Activated CD4-positive, alpha-beta memory T cell treated with anti-CD3 and anti-CD28 coated beads, Interleukin-2, amount 10 ng/mL, durations not matched to agents 7 days and 5 days (primary cell): ENCODE results near the gene SHISA5. TPM values are rescaled to one million over a fixed set of nuclear protein-coding genes. Genes with fewer than 3 reads are reported as not detected.

Source experiments
- CTCF ChIA-PET: fragments of 350-600 bp; sonication (Branson Sonifier 250); formaldehyde crosslinking; loops from one replicate; lab custom pipeline; 2021; ENCODE audit warnings: antibody characterized with exemption, inconsistent platforms; lab: Charles Lee
- POLR2A ChIA-PET: fragments of 350-600 bp; sonication (Branson Sonifier 250); formaldehyde crosslinking; loops from one replicate; lab custom pipeline; 2021; ENCODE audit warnings: antibody characterized with exemption; lab: Charles Lee
- DNase-seq: peaks from one replicate; pipeline ENCODE4 v3.0.0-alpha.2; 2020
- H3K27ac Mint-ChIP-seq: one replicate; pipeline ENCODE4 v1.8.0; 2021; ENCODE audit warnings: mild to moderate bottlenecking, mixed read lengths
- H3K27me3 Mint-ChIP-seq: one replicate; pipeline ENCODE4 v1.8.0; 2021; ENCODE audit warnings: mixed read lengths
- H3K36me3 Mint-ChIP-seq: one replicate; pipeline ENCODE4 v1.8.0; 2021; ENCODE audit warnings: low read depth, mixed read lengths
- H3K4me1 Mint-ChIP-seq: one replicate; pipeline ENCODE4 v1.8.0; 2021; ENCODE audit warnings: mixed read lengths
- H3K4me3 Mint-ChIP-seq: one replicate; pipeline ENCODE4 v1.8.0; 2021; ENCODE audit warnings: mild to moderate bottlenecking, mixed read lengths
- H3K9me3 Mint-ChIP-seq: one replicate; pipeline ENCODE4 v1.8.0; 2021; ENCODE audit warnings: mixed read lengths
- total RNA-seq, 2 experiments: library from RNA; stranded (reverse); gene quantifications; one replicate each; pipeline ENCODE4 v1.2.3, GENCODE V29; 2021

The SHISA5 gene
- total RNA-seq, 2 experiments from 2014 or later, result 336 to 337 TPM

DNA sequence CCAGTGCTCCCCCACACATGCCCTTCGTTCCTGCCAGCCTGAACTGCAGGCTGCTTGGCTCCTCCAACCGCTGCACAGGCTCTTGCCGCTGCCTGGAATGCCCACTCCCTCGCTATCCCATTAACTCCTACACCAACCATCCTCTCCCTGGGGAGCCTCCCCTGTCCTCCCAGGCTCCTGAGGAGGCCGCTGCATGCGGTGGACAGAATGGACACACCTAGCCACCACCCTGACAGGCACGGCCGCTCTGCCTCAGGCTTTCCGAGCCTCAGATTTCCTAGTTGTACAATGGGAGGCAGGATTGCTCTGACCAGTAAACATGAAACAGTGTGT, 76.4 kb downstream of the SHISA5 start:
- CTCF ChIA-PET, result interaction anchor here (3.1 kb wide), 1 partner anchor 9 kb away, joined by 17 read pairs; no protein-coding TSS in a partner anchor
- no peak overlapping the region for H3K27ac Mint-ChIP-seq
- no peaks in the 10 kb centered on the region for H3K9me3 Mint-ChIP-seq
- peaks cover 15% of the 10 kb centered on the region for H3K36me3 Mint-ChIP-seq
- H3K4me3 Mint-ChIP-seq, result no peak overlapping the region
- no peak for DNase-seq
- peaks cover 13% of the 10 kb centered on the region for H3K4me1 Mint-ChIP-seq
- POLR2A ChIA-PET, result interaction anchor here (1.2 kb wide), 2 partner anchors 12 to 92 kb away, joined by 3 to 5 read pairs; partner anchors contain the start of genes CCDC51 and TMA7
- H3K27me3 Mint-ChIP-seq, result peaks cover 18% of the 10 kb centered on the region

DNA sequence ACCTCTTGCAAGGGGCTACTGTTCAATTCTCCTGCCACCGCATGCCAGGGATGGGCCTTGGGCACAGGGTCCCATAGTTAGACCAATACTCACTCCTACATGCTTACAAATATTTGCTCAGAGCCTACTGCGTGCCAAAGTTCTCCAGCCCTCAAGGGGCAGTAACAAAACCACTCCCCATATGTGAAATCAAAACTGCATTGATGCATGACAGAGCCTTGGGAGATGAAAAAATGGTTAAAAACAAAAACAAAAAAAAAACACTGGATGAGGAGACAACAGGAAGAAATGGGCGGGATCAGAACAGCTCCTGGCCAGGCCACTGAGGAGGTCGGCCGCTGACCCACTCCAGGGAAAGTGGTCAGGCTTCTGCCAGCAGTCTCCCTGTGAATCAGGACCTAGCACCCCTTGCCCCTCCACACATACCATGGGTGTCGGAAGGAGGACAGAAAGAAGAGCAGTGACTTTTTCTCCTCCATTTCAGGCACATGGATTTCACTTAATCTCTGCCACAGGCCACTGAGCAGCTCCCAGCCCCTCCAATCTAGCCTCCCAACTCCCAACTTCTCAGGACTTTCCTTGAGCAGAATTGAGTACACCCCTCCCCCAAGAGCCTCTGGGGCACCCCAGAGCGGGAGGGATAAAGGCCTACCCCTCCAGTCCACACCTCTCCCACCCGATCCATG, 76.9 kb downstream of the SHISA5 start:
- no peak for DNase-seq
- Mint-ChIP-seq H3K4me1 (peaks cover 13% of the 10 kb centered on the region), H3K9me3 (no peaks in the 10 kb centered on the region), H3K36me3 (peaks cover 13% of the 10 kb centered on the region), H3K27ac (no peak overlapping the region), H3K27me3 (peaks cover 18% of the 10 kb centered on the region), H3K4me3 (no peak overlapping the region)
- ChIA-PET CTCF (interaction anchor here (3.1 kb wide), 1 partner anchor 9 kb away, joined by 17 read pairs; no protein-coding TSS in a partner anchor), POLR2A (interaction anchor here (1.2 kb wide), 2 partner anchors 13 to 93 kb away, joined by 3 to 5 read pairs; partner anchors contain the start of genes CCDC51 and TMA7)

DNA sequence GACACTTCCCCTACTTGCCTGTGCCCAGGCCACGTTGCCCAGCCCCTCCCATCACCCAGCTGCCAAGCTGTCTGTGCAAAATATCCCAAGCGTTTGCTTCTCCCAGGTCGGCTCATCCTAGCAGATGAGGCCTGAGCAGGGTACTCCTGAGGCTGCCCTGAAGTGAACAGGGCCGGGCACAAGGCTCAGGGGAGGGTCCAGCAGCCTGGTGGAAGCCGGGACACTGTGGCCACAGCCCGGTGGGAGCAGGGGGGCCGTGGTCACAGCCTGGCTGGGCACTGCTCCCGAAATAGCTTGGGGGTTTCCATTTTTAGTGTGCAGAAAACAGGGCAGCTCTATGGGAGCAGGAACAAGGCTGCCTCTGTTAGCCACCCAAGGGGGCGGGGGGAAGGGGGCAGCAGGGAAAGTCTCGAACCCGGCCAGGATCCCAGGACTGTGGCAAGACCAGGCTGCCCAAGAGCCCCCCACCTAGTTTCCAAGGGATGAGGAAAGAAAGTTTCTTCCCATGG, 77.5 kb downstream of the SHISA5 start:
- H3K27ac Mint-ChIP-seq, result no peak overlapping the region
- POLR2A ChIA-PET, result no interaction called here
- no peaks in the 10 kb centered on the region for H3K9me3 Mint-ChIP-seq
- H3K4me1 Mint-ChIP-seq, result peaks cover 12% of the 10 kb centered on the region
- H3K36me3 Mint-ChIP-seq, result peaks cover 7% of the 10 kb centered on the region
- DNase-seq, result no peak
- CTCF ChIA-PET, result interaction anchor here (1.5 to 3.1 kb wide), 2 partner anchors 10 to 26 kb away, joined by 4 to 17 read pairs; no protein-coding TSS in a partner anchor
- peaks cover 18% of the 10 kb centered on the region for H3K27me3 Mint-ChIP-seq
- H3K4me3 Mint-ChIP-seq, result no peak overlapping the region

DNA sequence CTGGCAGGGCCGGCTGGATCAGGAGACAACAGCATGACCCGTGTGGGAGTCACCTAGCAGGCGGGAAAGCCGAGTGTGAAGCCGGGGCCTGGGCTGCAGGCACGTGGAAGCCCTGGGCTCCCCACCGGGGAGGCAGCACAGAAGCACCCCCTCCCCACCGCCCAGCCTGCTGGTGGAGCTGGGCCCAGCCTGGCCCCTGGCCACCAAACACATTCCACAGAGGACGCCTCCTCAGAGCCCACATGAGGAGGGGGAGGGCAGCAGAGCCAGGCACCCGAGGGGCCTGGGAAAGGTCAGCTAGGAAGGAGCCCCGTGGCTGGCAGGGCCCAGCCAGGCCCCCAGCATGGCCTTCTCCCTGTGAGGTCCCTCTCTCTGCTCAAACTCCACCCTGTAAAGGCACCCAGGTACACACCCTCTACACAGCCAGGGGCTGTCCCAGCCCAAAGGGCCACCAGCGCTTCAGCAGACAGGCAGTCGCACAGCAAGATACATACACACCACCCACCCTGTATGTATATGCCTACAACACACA, 78.6 kb downstream of the SHISA5 start:
- Mint-ChIP-seq H3K27ac (no peak overlapping the region), H3K27me3 (peaks cover 18% of the 10 kb centered on the region), H3K9me3 (no peaks in the 10 kb centered on the region), H3K36me3 (no peaks in the 10 kb centered on the region), H3K4me1 (peaks cover 7% of the 10 kb centered on the region), H3K4me3 (no peak overlapping the region)
- ChIA-PET CTCF (interaction anchor here (1.5 to 3.1 kb wide), 2 partner anchors 11 to 25 kb away, joined by 4 to 17 read pairs; no protein-coding TSS in a partner anchor), POLR2A (no interaction called here)
- DNase-seq, result no peak

DNA sequence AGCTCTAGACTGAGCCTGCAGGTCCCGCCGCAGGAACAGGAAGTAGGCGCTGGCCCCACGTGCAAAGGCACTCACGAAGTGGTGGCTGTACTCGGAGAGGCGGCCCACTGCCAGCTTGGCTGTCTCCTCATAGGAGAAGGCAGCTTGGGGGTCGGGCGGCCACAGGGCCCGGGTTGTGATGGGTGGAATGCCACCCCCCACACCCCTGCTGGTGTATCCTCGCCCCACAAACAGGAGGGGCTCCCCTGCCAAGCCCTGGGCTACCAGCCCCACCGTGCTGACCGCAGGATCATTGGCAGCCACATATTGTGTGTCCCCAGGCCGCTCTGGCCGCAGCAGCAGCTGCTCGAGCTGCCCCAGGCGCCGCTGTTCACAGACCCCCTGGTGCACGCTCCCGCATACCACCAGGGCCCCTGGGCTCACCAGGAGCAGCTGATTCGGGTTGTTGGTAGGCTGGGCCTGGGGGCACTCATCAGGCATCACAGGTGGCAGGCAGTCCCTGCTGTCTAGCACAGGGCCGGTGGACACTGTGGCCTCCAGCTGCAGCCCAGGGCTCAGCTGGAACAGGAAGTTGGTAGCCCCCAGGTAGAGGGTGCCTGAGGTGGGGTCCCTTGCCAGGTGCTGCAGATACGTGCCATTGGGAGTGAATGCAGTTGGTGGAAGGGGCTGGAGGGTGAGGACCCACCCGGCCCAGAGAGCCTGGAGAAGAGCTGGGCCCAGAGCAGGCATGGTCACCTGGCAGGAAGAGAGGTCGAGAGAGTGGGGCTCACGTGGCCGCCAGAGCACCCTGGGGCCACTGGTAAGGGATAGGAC, 79.9 kb downstream of the SHISA5 start:
- ChIA-PET POLR2A (interaction anchor here (0.6 kb wide), 1 partner anchor 108 kb away, joined by 3 read pairs; no protein-coding TSS in a partner anchor), CTCF (interaction anchor here (1.8 to 4.2 kb wide), 2 partner anchors 12 to 23 kb away, joined by 7 to 25 read pairs; no protein-coding TSS in a partner anchor)
- H3K36me3 Mint-ChIP-seq, result no peaks in the 10 kb centered on the region
- peaks cover 3% of the 10 kb centered on the region for H3K4me1 Mint-ChIP-seq
- no peak overlapping the region for H3K4me3 Mint-ChIP-seq
- no peak overlapping the region for H3K27ac Mint-ChIP-seq
- peaks cover 18% of the 10 kb centered on the region for H3K27me3 Mint-ChIP-seq
- H3K9me3 Mint-ChIP-seq, result no peaks in the 10 kb centered on the region
- DNase-seq, result no peak

DNA sequence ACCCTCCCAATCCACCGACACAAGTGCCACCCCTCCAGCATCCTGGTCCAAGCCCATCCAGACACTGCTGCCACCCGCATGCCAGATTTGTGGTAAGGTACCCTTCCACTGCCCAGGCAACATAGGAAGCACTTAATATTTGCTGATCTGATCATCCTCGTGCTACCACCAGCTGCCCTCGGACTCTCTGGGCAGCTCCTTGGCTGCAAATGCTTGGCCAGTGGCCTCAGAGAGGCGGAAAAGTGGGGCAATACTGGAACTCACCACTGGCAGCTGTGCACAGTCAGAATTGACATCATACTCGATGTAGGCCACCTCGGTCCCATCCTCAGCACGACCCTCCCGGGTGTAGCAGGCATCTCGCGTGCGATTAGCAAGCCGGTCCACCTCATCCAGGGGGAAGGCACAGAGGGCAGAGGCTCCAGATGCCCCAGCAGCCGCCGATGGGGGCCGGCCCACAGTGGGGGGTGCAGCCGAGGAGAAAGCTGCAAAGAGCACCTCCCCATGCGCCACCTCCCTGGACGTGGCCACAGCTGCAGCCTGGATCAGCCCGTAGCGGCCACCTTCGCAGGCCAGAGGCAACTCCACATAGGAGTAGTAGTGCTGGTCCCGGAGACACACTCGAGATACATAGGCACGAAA, 80.6 kb downstream of the SHISA5 start:
- Mint-ChIP-seq H3K9me3 (no peaks in the 10 kb centered on the region), H3K4me3 (no peak overlapping the region), H3K36me3 (no peaks in the 10 kb centered on the region), H3K27me3 (peaks cover 15% of the 10 kb centered on the region), H3K27ac (no peak overlapping the region), H3K4me1 (peaks cover 3% of the 10 kb centered on the region)
- ChIA-PET CTCF (interaction anchor here (1.8 to 4.2 kb wide), 2 partner anchors 12 to 22 kb away, joined by 7 to 25 read pairs; no protein-coding TSS in a partner anchor), POLR2A (interaction anchor here (0.6 kb wide), 1 partner anchor 109 kb away, joined by 3 read pairs; no protein-coding TSS in a partner anchor)
- no peak for DNase-seq

DNA sequence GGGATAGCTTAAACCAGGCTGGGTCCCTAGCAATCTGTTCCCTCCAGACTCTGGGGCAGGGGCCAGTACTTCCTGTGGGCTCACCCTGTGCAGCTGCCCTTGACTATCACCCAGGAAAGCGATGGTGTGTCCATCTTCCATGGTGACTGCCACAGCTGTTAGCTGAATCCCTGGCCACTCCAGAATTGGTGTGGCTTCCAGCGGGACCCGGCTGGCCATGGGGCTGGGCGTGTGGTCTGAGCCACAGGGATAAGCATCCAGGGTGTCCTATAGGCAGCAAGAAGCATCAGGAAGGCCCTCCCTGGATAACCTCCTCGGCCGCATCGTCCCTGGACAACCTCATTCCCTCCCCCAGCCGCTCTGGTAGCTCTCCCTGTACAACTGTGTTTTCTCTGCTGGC, 81.3 kb downstream of the SHISA5 start:
- no peaks in the 10 kb centered on the region for H3K9me3 Mint-ChIP-seq
- no peak for DNase-seq
- no peak overlapping the region for H3K4me3 Mint-ChIP-seq
- ChIA-PET POLR2A (no interaction called here), CTCF (interaction anchor here (1.5 to 4.2 kb wide), 3 partner anchors 13 to 22 kb away, joined by 3 to 25 read pairs (median 7); no protein-coding TSS in a partner anchor)
- H3K27me3 Mint-ChIP-seq, result peaks cover 9% of the 10 kb centered on the region
- H3K36me3 Mint-ChIP-seq, result no peaks in the 10 kb centered on the region
- no peak overlapping the region for H3K27ac Mint-ChIP-seq
- no peaks in the 10 kb centered on the region for H3K4me1 Mint-ChIP-seq

DNA sequence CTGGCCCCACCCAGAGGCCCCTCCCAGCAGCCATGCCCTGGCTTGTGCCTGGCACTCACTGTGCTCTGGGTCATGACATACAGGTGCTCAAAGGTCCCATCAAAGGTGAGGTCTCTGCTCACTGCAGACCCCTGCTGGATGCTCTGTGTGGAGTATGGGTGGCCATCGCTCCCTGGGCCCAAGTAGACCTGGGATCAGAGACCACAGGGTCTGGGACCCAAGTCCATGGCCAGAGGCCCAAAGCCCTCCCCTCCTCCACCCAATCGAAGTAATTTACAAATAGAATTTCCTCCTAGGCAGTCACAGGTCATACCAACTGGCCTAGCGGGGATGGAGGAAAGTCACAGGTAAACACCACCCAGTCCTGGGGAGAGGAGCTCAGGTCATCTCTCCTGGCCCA, 81.7 kb downstream of the SHISA5 start:
- Mint-ChIP-seq H3K27ac (no peak overlapping the region), H3K36me3 (no peaks in the 10 kb centered on the region), H3K4me1 (no peaks in the 10 kb centered on the region), H3K27me3 (peaks cover 4% of the 10 kb centered on the region), H3K9me3 (no peaks in the 10 kb centered on the region), H3K4me3 (no peak overlapping the region)
- DNase-seq, result no peak
- CTCF ChIA-PET, result interaction anchor here (1.5 to 4.2 kb wide), 3 partner anchors 14 to 21 kb away, joined by 3 to 25 read pairs (median 7); no protein-coding TSS in a partner anchor
- POLR2A ChIA-PET, result no interaction called here

DNA sequence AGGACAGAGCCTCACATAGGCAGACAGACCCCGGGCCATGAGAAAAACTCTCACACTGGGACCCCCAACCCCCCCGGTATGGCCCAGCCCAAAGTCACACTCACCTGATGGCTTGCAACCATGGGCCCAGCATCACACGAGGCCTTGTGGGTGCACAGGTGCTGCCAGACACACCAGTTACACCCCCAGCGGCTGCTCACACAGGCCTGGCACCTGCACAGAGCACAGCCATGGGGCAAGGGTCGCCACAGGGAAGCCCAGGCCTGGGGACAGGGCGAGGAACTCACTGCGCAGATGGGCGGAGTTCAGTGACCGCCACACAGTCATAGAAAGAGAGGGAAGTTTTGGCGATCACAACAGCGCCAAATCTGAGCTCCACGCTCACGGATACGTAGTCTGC, 83.4 kb downstream of the SHISA5 start:
- H3K27ac Mint-ChIP-seq, result no peak overlapping the region
- no peaks in the 10 kb centered on the region for H3K36me3 Mint-ChIP-seq
- ChIA-PET CTCF (interaction anchor here (4.2 kb wide), 1 partner anchor 15 kb away, joined by 25 read pairs; no protein-coding TSS in a partner anchor), POLR2A (no interaction called here)
- DNase-seq, result no peak
- no peaks in the 10 kb centered on the region for H3K9me3 Mint-ChIP-seq
- no peaks in the 10 kb centered on the region for H3K4me1 Mint-ChIP-seq
- no peaks in the 10 kb centered on the region for H3K27me3 Mint-ChIP-seq
- H3K4me3 Mint-ChIP-seq, result no peak overlapping the region

DNA sequence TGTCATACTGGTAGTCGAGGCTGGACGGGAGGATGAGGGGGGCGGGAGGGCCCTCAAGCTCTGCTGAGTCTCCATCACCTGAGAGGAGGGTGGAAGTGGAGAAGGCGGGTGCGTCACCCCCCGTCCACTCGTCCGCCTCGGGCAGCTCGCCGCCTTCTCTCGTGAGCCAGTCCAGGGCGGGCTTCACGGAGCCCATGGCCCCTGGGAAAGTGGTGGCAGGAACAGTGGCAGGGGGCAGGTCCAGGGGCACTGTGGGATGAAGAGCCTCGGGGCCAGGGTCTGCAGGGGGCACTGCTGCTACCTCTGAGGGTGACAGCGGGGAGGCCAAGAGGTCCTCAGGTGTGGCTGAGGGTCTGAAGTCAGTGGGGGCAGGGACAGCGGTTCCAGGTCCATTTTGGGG, 84.4 kb downstream of the SHISA5 start:
- Mint-ChIP-seq H3K27ac (no peak overlapping the region), H3K4me3 (no peak overlapping the region), H3K4me1 (no peaks in the 10 kb centered on the region), H3K36me3 (no peaks in the 10 kb centered on the region), H3K9me3 (no peaks in the 10 kb centered on the region), H3K27me3 (no peaks in the 10 kb centered on the region)
- POLR2A ChIA-PET, result no interaction called here
- DNase-seq, result no peak
- CTCF ChIA-PET, result interaction anchor here (4.7 kb wide), 1 partner anchor 17 kb away, joined by 26 read pairs; no protein-coding TSS in a partner anchor

DNA sequence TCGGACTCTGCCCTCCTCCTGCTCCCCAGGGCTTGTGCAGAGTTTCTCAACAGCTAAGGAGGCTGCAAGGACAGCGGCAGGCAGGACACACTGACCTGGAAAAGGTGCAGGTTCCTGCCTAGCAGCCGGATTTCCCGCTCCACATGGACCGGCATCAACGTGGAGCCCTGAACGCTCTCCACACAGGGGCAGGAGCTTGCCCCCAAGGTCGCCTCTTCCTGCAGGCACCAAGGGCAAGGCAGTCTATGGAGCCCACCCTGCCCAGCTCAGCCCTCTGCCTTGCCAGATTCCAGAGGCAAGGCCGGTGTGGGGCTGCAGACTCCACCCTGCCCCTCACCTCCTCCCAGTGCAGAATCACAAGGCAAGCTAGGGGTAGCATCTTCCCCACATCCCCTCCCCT, 84.8 kb downstream of the SHISA5 start:
- Mint-ChIP-seq H3K4me1 (no peaks in the 10 kb centered on the region), H3K4me3 (no peak overlapping the region), H3K27me3 (no peaks in the 10 kb centered on the region), H3K27ac (no peak overlapping the region), H3K36me3 (no peaks in the 10 kb centered on the region), H3K9me3 (no peaks in the 10 kb centered on the region)
- DNase-seq, result no peak
- POLR2A ChIA-PET, result interaction anchor here (1.0 kb wide), 1 partner anchor 12 kb away, joined by 3 read pairs; no protein-coding TSS in a partner anchor
- CTCF ChIA-PET, result interaction anchor here (0.8 to 4.7 kb wide), 3 partner anchors 17 to 130 kb away, joined by 3 to 26 read pairs (median 3); partner anchors contain the start of genes CCDC51 and TMA7

DNA sequence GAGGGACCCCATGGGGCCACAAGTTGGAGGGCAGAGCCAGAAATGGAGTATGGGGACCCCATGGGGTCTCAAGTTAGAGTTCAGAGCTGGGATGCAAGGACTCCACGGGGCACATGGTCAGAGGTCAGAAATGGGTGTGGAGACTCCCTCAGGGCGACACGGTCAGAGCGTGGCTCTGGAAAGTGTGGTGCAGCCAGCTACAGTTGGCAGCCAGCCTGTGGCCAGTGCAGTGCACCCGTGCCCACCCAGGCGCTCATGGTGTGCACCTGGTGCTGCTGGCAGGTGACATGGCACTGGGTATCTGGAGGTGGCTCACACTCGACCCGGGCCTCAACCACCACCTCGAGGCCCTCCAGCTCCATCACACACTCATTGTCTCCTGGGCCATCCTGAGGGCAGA, 85.3 kb downstream of the SHISA5 start:
- Mint-ChIP-seq H3K36me3 (no peaks in the 10 kb centered on the region), H3K27me3 (no peaks in the 10 kb centered on the region), H3K9me3 (no peaks in the 10 kb centered on the region), H3K4me1 (no peaks in the 10 kb centered on the region), H3K4me3 (no peak overlapping the region), H3K27ac (no peak overlapping the region)
- POLR2A ChIA-PET, result interaction anchor here (1.0 kb wide), 1 partner anchor 11 kb away, joined by 3 read pairs; no protein-coding TSS in a partner anchor
- no peak for DNase-seq
- CTCF ChIA-PET, result interaction anchor here (0.8 to 4.7 kb wide), 3 partner anchors 18 to 130 kb away, joined by 3 to 26 read pairs (median 3); partner anchors contain the start of genes CCDC51 and TMA7
